ENCODE results near the gene IFITM10.

Gene IFITM10

GRCh38 chr11:1736447-1736992, 13.9 kb downstream of the IFITM10 start:
- DNase-seq: no peak

GRCh38 chr11:1735271-1735670, 15.1 kb downstream of the IFITM10 start:
- no peak for DNase-seq

GRCh38 chr11:1734641-1735081, 15.7 kb downstream of the IFITM10 start:
- no peak for DNase-seq

GRCh38 chr11:1733716-1734640, 16.4 kb downstream of the IFITM10 start:
- DNase-seq: no peak

- no peak for DNase-seq
These were observed 17.2 kb downstream of the IFITM10 start for GRCh38 chr11:1733009-1733715.

- DNase-seq: no peak
These were observed 17.9 kb downstream of the IFITM10 start for GRCh38 chr11:1732418-1733008.

- DNase-seq: no peak
These were observed 18.8 kb downstream of the IFITM10 start for GRCh38 chr11:1731451-1732059.

GRCh38 chr11:1730059-1730629, 20.3 kb downstream of the IFITM10 start:
- DNase-seq: no peak

GRCh38 chr11:1729692-1730011, 20.7 kb downstream of the IFITM10 start:
- DNase-seq: no peak

- no peak for DNase-seq
These were observed 21.3 kb downstream of the IFITM10 start for GRCh38 chr11:1728931-1729691.

GRCh38 chr11:1728301-1728700, 22.1 kb downstream of the IFITM10 start:
- no peak for DNase-seq

- no peak for DNase-seq
These were observed 22.5 kb downstream of the IFITM10 start for GRCh38 chr11:1727861-1728260.

- no peak for DNase-seq
These were observed 23.2 kb downstream of the IFITM10 start for GRCh38 chr11:1727096-1727690.

- no peak for DNase-seq
These were observed 30.6 kb downstream of the IFITM10 start for GRCh38 chr11:1719781-1720180.

- no peak for DNase-seq
These were observed 32.1 kb downstream of the IFITM10 start for GRCh38 chr11:1718326-1718725.

GRCh38 chr11:1717745-1718144, 32.6 kb downstream of the IFITM10 start:
- DNase-seq: no peak

- DNase-seq: no peak
These were observed 35.2 kb downstream of the IFITM10 start for GRCh38 chr11:1714908-1715885.

- no peak for DNase-seq
These were observed 41.7 kb downstream of the IFITM10 start for GRCh38 chr11:1708716-1709115.

GRCh38 chr11:1707751-1708150, 42.6 kb downstream of the IFITM10 start:
- DNase-seq: no peak
